Lung microvascular endothelial cell (primary cell): Measurements from ENCODE around the gene HPF1. TPM values are rescaled to one million over a fixed set of nuclear protein-coding genes. Genes with fewer than 3 reads are reported as not detected.
"Not testable (repeated sequence)": the region's sequence is repeated elsewhere in the genome, so short reads cannot be mapped to it uniquely, and the experiment has no call there.

Source experiments
- DNase-seq, 2 donors: peaks; one replicate each; pipeline versions ENCODE4 v3.0.0 to v3.0.0-alpha.2; 2010; ENCODE audit warnings: low read depth in 2 of 2
- total RNA-seq: library from RNA; depleted of rRNA; stranded (reverse); fragments of >200 nt; gene quantifications from 2 replicates; pipeline ENCODE4 v1.2.1, GENCODE V29; 2014

The HPF1 gene
- total RNA-seq, 1 donor from 2014 or later, result 11.7 TPM

DNA sequence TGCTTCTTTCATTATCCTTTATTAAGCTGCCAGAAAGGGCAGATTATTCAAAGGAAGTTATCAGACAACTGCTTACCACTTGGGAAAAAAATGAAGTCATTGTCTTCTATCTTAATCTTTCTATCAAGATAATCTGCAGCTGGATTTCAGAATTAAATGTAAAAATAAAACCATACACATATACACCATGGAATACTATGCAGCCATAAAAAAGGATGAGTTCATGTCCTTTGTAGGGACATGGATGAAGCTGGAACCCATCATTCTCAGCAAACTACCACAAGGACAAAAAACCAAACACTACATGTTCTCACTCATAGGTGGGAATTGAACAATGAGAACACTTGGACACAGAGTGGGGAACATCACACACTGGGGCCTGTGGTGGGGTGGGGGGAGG, 19.1 kb downstream of the HPF1 start:
- not testable (repeated sequence) for DNase-seq

DNA sequence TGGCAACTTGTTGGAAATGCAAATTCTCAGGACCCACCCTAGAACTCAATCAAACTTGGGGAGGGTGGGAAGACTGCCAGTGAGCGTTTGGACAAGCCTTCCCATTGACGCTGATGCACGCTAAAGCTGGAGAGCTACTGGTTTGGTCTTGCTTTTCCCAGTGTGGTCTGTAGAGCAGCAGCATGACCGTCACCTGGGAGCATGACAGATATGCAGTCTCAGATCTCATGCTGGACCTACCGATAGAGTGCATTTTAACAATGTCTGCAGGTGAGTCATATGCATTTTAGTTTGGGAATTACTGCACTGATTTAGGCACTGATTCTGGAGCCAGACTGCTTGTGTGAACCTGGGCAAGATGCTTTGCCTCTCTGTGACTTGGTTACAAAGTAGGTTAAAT, 27.2 kb downstream of the HPF1 start:
- DNase-seq, result no peak

DNA sequence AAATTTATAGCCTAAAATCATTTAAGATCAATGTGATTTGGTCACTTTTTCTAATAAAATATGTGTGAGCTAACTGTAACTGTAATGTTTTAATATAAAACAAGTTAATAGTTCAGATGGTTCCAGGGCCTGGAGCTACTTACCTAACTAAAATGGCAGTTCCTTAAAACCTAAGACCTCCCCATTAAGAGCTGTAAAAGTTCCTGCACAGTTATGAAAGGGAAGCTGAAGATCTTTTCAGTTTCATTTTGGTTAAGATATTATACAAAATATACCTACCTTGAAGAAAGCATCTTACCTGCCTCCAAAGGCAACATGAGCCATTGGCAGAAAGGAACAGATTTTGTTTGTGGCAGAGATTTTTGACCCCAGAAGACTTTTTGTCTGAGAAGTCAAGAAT, 30.1 kb downstream of the HPF1 start:
- DNase-seq, result no peak

DNA sequence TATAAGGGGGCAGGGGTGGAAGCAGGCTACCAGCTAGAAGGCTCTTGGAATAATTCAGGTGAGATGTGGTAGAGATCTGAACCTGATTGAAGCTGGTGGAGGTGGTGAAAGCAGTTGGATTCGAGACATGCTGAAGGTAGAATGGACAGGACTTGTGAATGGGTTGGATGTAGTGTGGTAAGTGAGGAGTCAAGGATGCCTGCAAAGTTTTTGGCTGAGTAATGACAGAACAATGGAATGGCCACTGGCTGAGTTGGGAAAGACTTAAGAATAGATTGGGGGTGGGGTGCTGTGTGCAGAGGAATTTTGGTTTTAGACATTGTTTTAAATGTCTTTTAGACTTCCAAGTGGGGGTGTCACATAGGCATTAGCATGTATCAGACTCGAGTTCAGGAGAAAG, 33.5 kb downstream of the HPF1 start:
- DNase-seq, result peak in 1 of 2 donors; percentile 1

DNA sequence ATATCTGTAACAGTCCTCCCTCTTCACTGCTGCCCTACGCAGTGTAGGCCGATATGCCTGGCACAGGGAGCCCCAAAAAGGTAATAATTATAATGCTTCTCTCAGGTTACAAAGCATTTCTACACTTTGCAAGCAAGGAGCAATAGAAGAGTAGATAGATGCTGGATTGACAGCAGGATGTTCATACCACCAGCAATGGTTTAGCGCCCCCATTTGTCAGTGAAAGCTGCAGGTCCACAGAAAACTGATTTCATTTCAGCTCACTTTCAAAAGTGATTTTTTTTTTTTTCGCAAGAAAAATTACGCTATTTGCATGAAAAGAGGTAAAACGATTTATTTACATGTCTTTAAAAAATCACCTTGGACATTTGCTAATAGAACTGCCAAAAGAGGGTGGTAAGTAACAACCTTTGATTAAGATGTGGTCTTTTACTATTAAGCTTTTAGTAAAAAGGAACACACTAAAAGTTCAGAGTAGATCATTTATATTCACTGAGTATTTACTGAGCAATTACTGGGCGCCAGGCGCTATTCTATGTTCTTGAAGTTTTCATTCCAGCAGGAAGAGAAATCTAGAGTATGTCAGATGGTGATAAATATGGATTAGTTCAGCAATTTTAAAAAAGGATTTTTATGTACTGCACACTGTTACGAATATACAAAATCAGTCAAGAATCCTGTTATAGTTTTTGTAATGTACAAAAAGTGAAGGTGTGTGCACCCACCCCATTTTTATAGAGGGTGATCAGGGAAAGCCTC, 34.4 kb downstream of the HPF1 start:
- peak; percentile 33 to 58 for DNase-seq

DNA sequence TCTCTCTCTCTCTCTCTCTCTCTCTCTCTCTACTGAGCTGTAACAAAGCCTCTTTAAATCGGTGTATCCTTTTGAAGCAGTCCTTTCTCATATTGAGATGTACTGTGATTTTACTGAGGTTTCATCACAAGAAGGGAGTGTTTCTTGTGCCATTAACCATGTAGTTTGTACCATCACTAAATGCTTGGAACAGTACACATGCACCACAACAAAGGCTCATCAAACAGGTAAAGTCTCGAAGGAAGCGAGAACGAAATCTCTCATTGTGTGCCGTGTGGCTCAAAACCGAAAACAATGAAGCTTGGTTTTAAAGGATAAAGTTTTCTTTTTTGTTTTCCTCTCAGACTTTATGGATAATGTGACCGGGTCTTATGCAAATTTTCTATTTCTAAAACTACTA, 37.2 kb downstream of the HPF1 start:
- DNase-seq, result no peak

DNA sequence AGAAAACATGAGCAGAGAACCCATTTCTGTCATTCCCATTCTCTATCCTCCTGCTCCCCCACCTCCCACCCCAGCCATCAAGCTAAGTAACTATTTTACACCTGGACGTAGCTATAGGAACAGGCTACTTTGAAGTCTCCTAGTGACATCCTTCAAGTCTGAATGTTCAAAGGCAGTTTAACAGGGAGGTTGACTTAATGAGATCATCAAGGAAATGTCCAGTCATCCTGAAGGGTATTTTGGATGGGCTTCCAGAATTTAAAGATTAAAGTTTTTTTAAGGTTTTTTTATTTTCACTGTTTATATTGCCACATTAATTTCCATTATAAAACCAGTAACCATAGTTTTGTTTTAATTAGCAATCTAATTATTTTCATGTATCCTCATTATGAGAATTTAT, 41.1 kb downstream of the HPF1 start:
- peak in 1 of 2 donors; percentile 60 for DNase-seq

DNA sequence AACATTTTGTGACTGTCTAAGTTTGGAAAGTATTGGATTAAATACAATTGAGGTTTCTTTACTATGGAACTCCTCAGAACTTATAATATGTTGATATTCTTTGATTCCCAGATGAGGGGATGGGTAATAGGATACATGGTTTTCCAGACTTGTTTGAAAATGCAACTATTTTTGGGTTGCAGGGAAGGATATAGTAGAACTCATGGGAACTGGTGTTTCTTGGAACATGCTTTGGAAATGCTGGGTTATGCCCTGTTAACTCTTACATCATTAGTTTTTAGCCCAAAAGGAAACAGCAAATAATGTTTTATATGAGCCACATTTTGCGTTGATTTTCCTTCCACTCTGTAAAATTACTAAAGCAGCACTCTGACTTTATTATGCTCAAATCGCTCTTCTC, 41.9 kb downstream of the HPF1 start:
- no peak for DNase-seq

DNA sequence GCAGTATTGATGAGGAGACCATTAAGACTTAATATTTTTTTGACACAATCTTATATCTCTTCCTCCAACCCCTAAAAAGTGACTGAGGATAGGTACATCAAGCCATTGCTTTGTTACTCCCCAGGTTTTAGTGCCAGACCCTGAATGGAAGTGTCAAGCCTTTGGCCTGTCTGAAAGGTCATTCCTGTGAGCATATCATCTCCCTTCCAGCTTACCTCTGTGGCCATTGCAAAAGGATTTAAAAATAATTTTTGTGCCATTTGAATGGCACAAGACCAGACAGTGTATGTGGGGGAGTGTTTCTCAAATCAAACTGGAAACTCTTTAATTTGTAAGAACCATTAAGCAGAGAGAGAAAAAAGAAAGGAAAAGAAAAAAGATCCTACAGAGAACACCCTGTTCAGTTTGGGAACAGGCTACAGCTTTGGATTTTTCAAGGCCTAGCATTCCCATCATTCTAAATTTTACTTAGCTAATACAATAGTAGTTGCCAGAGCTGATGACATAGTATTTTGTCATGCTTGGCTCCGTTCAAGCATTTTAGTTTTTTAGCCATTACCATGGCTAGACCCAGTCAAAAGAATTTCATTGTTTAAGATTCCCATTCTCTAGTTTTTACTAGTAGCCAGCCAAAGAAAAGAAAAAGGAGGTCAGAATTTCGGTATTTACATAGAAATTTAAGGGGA, 49.6 kb downstream of the HPF1 start:
- peak in 1 of 2 donors; percentile 13 for DNase-seq

DNA sequence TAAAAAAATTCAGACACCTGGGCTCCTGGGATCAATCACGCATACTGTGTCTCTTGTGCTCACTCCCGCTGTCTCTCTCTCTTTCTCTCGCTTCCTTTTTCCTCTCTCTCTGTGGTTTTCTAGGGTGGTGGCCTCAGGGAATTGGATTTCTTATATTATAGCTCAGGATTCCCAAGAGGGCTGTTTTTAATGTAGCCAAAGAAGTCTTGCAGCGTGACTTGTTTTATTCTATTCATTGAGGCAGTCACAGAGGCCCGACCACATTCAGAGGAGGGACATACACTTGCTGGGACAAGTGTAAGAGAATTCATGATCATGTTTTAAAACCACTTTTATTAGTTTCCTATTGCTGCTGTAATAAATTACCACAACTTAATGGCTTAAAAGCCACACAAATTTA, 59.4 kb downstream of the HPF1 start:
- no peak for DNase-seq

DNA sequence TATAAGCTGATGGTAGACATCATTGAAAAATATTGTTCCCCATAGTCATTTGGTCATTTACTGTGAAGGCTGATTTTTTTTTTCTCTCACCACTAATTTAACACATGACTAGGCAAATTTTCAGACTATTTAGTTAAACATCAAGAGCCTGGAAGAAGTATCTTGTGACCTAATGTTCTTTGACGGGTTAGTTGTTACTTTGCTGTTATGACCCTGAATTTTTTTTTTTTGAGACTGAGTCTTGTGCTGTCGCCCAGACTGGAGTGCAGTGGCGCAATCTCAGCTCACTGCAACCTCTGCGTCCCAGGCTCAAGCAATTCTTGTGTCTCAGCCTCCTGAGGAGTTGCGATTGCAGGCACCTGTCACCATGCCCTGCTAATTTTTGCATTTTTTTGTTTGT, 67.0 kb downstream of the HPF1 start:
- DNase-seq, result no peak

DNA sequence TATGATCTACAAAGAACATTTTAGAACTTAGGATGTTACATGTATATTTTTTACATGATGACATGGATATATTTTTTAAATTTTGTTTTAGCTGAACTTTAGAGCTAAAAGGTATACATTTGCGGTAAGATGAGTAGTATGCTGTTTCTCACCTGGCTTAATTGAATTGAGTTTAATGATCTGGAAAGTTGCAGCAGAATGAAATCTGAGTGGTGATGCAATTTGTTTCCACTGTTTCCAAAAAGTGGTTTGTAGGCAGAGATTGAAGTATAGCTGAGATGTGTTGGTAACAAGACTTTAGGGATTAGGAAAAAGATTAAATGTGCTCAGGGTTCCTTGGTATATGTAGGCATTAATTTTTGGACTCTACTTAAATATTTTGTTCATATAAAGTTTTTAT, 68.1 kb downstream of the HPF1 start:
- no peak for DNase-seq

DNA sequence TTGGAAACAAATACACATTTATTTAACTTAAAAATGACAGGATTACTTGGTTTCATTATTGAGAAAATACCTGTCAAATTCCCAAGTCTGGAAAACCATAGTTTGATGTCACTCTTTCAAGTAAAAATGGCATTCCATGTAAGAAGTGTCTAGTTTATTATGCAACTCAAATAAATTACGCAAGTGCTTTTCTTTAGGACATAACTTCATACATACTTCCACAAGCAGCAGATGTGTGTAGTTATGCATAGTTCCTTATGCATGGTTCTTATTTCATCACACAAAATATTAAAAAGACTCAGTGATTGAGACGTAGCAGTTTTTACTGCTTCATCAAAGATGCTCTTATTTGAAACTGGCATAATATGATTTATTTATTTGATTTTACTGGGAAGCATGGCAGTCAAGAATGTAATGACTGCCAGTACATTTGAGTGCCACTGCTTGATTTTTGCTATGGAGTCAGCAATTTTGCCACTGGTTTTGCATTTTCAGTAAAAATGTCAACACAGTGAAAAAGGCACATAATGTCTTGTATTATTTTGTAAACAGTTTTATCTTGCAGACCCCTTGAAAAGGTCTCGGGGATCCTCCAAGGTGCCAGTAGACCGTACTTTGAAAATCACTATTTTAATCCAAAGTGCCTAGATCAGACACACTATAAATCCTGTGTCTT, 75.2 kb downstream of the HPF1 start:
- DNase-seq, result no peak

Other genes with a start within 250 kb of the HPF1 start
- gene NEK1, start 145.4 kb downstream of the HPF1 start, total RNA-seq, result 3.7 and 6.5 TPM in 2 replicates
- 51.0 and 103 TPM in 2 replicates for gene CLCN3, start 137.4 kb downstream of the HPF1 start, total RNA-seq